Trophoblast cell (in vitro differentiated cells and primary cell): ENCODE data around the gene TYMS.

Experiments
- DNase-seq, 2 donors: peaks; one replicate each; pipeline ENCODE4 v3.0.0-alpha.2; 2016
- H2AFZ ChIP-seq: 2 replicates; pipeline ENCODE4 v1.6.1; 2013; ENCODE audit warnings: low read length, moderate library complexity, mild to moderate bottlenecking; ENCODE audit not compliant: insufficient read depth, poor library complexity
- H2AK5ac ChIP-seq: 2 replicates; pipeline ENCODE4 v1.6.1; 2013; ENCODE audit warnings: mild to moderate bottlenecking, low read length
- H2BK120ac ChIP-seq: 2 replicates; pipeline ENCODE4 v1.6.1; 2013; ENCODE audit warnings: low read length, mild to moderate bottlenecking, moderate library complexity; ENCODE audit not compliant: insufficient read depth, poor library complexity
- H2BK12ac ChIP-seq: 2 replicates; pipeline ENCODE4 v1.6.1; 2013; ENCODE audit warnings: mild to moderate bottlenecking, low read length, moderate library complexity
- H2BK5ac ChIP-seq: 2 replicates; pipeline ENCODE4 v1.6.1; 2013; ENCODE audit warnings: low read length, low read depth, moderate library complexity, mild to moderate bottlenecking; ENCODE audit not compliant: poor library complexity
- H3K14ac ChIP-seq: 2 replicates; pipeline ENCODE4 v1.6.1; 2013; ENCODE audit warnings: mild to moderate bottlenecking, low read length
- H3K18ac ChIP-seq: 2 replicates; pipeline ENCODE4 v1.6.1; 2013; ENCODE audit warnings: mild to moderate bottlenecking, low read length
- H3K23ac ChIP-seq: 2 replicates; pipeline ENCODE4 v1.6.1; 2013; ENCODE audit warnings: low read length
- H3K27ac ChIP-seq: 2 replicates; pipeline ENCODE4 v1.5.1; 2013; ENCODE audit warnings: low read depth, mild to moderate bottlenecking, inconsistent platforms, low read length, moderate library complexity
- H3K27me3 ChIP-seq: 2 replicates; pipeline ENCODE4 v1.6.1; 2013; ENCODE audit warnings: inconsistent platforms, mild to moderate bottlenecking, low read length, moderate library complexity; ENCODE audit not compliant: insufficient read depth
- H3K36me3 ChIP-seq, 2 experiments: 1 replicate in 1 of 2; 2 replicates in 1 of 2; pipeline ENCODE4 v1.6.1; 2013; ENCODE audit warnings: low read length in 2 of 2, mild to moderate bottlenecking in 2 of 2, moderate library complexity in 1 of 2; ENCODE audit not compliant: insufficient read depth in 2 of 2, control insufficient read depth in 1 of 2
- H3K4ac ChIP-seq: 2 replicates; pipeline ENCODE4 v1.6.1; 2013; ENCODE audit warnings: low read depth, mild to moderate bottlenecking, low read length, moderate library complexity
- H3K4me1 ChIP-seq, 2 experiments: 1 replicate in 1 of 2; 2 replicates in 1 of 2; pipeline ENCODE4 v1.6.1; 2013; ENCODE audit warnings: low read length in 2 of 2, mild to moderate bottlenecking in 2 of 2, moderate library complexity in 1 of 2; ENCODE audit not compliant: insufficient read depth in 2 of 2, control insufficient read depth in 1 of 2
- H3K4me2 ChIP-seq: 2 replicates; pipeline ENCODE4 v1.6.1; 2013; ENCODE audit warnings: inconsistent platforms, mild to moderate bottlenecking, low read length, moderate library complexity
- H3K4me3 ChIP-seq: 2 replicates; pipeline ENCODE4 v1.5.1; 2013; ENCODE audit warnings: mild to moderate bottlenecking, low read depth, low read length, inconsistent platforms
- H3K79me1 ChIP-seq: one replicate; pipeline ENCODE4 v1.6.1; 2013; ENCODE audit warnings: low read length
- H3K79me2 ChIP-seq: 2 replicates; pipeline ENCODE4 v1.6.1; 2013; ENCODE audit warnings: low read length, mild to moderate bottlenecking; ENCODE audit not compliant: control insufficient read depth, insufficient read depth, poor library complexity
- H3K9ac ChIP-seq: 2 replicates; pipeline ENCODE4 v1.6.1; 2013; ENCODE audit warnings: mild to moderate bottlenecking, low read length
- H3K9me3 ChIP-seq: 2 replicates; pipeline ENCODE4 v1.6.1; 2013; ENCODE audit warnings: low read depth, mild to moderate bottlenecking, control low read depth, inconsistent platforms, low read length; ENCODE audit not compliant: insufficient read depth
- H4K12ac ChIP-seq: 2 replicates; pipeline ENCODE4 v1.6.1; 2013; ENCODE audit warnings: low read depth, mild to moderate bottlenecking, low read length, moderate library complexity
- H4K8ac ChIP-seq: 2 replicates; pipeline ENCODE4 v1.6.1; 2013; ENCODE audit warnings: low read depth, mild to moderate bottlenecking, low read length, moderate library complexity
- H4K91ac ChIP-seq: one replicate; pipeline ENCODE4 v1.6.1; 2013; ENCODE audit warnings: low read depth, mild to moderate bottlenecking, low read length, moderate library complexity
- WGBS: extraction: QIAGEN DNeasy Blood & Tissue Kit; methylation state at CpG from one replicate; pipeline ENCODE4 v1.1.7; 2013; ENCODE audit warnings: missing lambda C conversion rate; ENCODE audit not compliant: insufficient read length, insufficient coverage; ENCODE audit errors: extremely low coverage; 5-methylcytosine and 5-hydroxymethylcytosine counted together

The TYMS gene

DNA sequence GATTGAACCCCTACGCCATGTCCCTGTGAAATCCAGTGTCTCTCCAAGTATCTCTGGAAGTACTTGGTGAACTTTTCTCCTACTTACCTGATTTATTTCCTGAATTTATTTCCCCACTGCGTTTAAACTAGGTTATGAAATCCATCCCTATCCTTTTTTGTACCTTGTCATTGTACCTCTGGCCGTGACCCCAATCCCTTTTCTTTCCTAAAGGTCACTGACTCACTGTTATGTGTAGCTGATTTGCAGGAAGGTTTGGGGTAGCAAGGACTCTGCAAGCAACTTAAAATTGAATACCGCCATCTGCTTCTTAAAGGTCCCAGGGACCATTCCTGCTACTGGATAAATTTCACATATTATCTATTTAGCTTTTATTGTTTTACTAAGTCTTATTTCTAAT lies 59.5 kb downstream of the TYMS start:
- Histone ChIP-seq H2BK120ac (no peak overlapping the region), H3K4ac (no peak overlapping the region), H3K79me2 (peaks cover 5% of the 10 kb centered on the region), H4K12ac (no peak overlapping the region), H3K4me3 (no peak overlapping the region), H3K14ac (no peak overlapping the region), H3K27ac (no peak overlapping the region), H3K9me3 (no peaks in the 10 kb centered on the region), H3K23ac (no peak overlapping the region), H2BK12ac (no peak overlapping the region), H3K4me1 (peaks cover 0 to 2% of the 10 kb centered on the region in 2 experiments), H4K91ac (no peak overlapping the region), H3K27me3 (no peaks in the 10 kb centered on the region), H3K36me3 (peaks cover 2 to 3% of the 10 kb centered on the region in 2 experiments), H3K9ac (no peak overlapping the region), H4K8ac (no peak overlapping the region), H3K79me1 (peaks cover 7% of the 10 kb centered on the region), H3K18ac (no peak overlapping the region), H3K4me2 (no peak overlapping the region), H2AK5ac (no peak overlapping the region), H2BK5ac (no peak overlapping the region), H2AFZ (no peak overlapping the region)
- no peak for DNase-seq
- WGBS = no CpG with 5 or more reads among the region's 4 CpGs
